Measurements from ENCODE around the gene ANKRD33. TPM values are rescaled to one million over a fixed set of nuclear protein-coding genes. Genes with fewer than 3 reads are reported as not detected.

Gene ANKRD33
- total RNA-seq, 4 donors from 2014 or later = 0.14 to 2.9 (median 0.27) TPM; not detected in 1

DNA sequence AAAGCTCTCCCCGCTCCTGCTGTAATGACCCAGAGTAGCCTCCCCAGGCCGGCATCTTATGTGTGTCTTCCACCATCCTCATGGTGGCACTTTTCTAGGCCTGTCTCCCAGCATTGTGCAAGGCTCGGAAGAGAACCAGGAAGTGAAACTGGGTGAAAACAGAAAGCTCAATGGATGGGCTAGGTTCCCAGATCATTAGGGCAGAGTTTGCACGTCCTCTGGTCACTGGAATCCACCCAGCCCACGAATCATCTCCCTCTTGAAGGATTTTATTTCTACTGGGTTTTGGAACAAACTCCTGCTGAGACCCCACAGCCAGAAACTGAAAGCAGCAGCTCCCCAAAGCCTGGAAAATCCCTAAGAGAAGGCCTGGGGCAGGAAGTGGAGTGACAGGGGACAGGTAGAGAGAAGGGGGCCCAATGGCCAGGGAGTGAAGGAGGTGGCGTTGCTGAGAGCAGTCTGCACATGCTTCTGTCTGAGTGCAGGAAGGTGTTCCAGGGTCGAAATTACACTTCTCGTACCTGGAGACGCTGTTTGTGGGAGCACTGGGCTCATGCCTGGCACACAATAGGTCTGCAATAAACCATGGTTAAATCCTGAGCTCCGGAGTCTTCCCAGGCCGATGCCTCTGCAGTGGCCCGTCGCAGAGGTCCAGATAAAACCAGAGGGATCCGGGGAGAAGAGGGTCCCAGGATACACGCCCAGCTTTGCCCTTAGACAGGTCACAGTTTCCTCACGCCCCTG is 35.0 kb downstream of the ANKRD33 start:
- no peaks in the 10 kb centered on the region for H3K27me3 ChIP-seq
- no peak overlapping the region for H3K4me3 ChIP-seq
- H3K27ac ChIP-seq = peak overlapping the region; percentile 53 to 72
- no peaks in the 10 kb centered on the region for H3K36me3 ChIP-seq
- intact Hi-C loops (cut with DNase I; ENCODE audit: low total_unique reads) = no loop called here
- TF ChIP-seq CTCF (IDR thresholded peaks at IDR 0.05) (no peak), POLR2A (IDR thresholded peaks at IDR 0.05) (no peak)
- H3K4me1 ChIP-seq = no peaks in the 10 kb centered on the region
- DNase-seq = peak; percentile 54 to 64
- no peaks in the 10 kb centered on the region for H3K9me3 ChIP-seq

GRCh38 chr12:51923506-51924365 is 35.8 kb downstream of the ANKRD33 start:
- peak; percentile 56 to 72 for DNase-seq
- no peak for TF ChIP-seq POLR2A (IDR thresholded peaks at IDR 0.05)
- TF ChIP-seq CTCF (IDR thresholded peaks at IDR 0.05) = peak; percentile 58 to 74 (median 68)
- H3K27me3 ChIP-seq = no peaks in the 10 kb centered on the region
- intact Hi-C loops (cut with DNase I; ENCODE audit: low total_unique reads) = no loop called here
- peak overlapping the region; percentile 53 to 72 for H3K27ac ChIP-seq
- H3K36me3 ChIP-seq = no peaks in the 10 kb centered on the region
- H3K4me3 ChIP-seq = no peak overlapping the region
- no peaks in the 10 kb centered on the region for H3K9me3 ChIP-seq
- no peaks in the 10 kb centered on the region for H3K4me1 ChIP-seq

- DNase-seq = no peak
- no peaks in the 10 kb centered on the region for H3K9me3 ChIP-seq
- H3K4me3 ChIP-seq = no peak overlapping the region
- intact Hi-C loops (cut with DNase I; ENCODE audit: low total_unique reads) = no loop called here
- TF ChIP-seq POLR2A (IDR thresholded peaks at IDR 0.05) = no peak
- TF ChIP-seq CTCF (IDR thresholded peaks at IDR 0.05) = no peak
- H3K27ac ChIP-seq = no peak overlapping the region
- H3K36me3 ChIP-seq = no peaks in the 10 kb centered on the region
- no peaks in the 10 kb centered on the region for H3K4me1 ChIP-seq
- H3K27me3 ChIP-seq = no peaks in the 10 kb centered on the region
Observed at GRCh38 chr12:51924551-51925319, 36.8 kb downstream of the ANKRD33 start.

- intact Hi-C loops (cut with DNase I; ENCODE audit: low total_unique reads) = no loop called here
- TF ChIP-seq CTCF (IDR thresholded peaks at IDR 0.05) = no peak
- TF ChIP-seq POLR2A (IDR thresholded peaks at IDR 0.05) = no peak
- Histone ChIP-seq H3K9me3 (no peaks in the 10 kb centered on the region), H3K4me3 (no peak overlapping the region), H3K27ac (peak overlapping the region in 1 of 2 donors; percentile 21), H3K36me3 (no peaks in the 10 kb centered on the region), H3K27me3 (no peaks in the 10 kb centered on the region), H3K4me1 (no peaks in the 10 kb centered on the region)
- no peak for DNase-seq
Observed at GRCh38 chr12:51925346-51926063, 37.6 kb downstream of the ANKRD33 start.
